H1 (cell line): ENCODE measurements around the gene NOTUM.

ENCODE experiments used
- ATF2 ChIP-seq: IDR thresholded peaks from 2 replicates; pipeline ENCODE4 v1.6.1; 2012; ENCODE audit warnings: low read length, inconsistent platforms
- CHD2 ChIP-seq: IDR thresholded peaks from 2 replicates; pipeline ENCODE4 v1.6.1; 2012; ENCODE audit warnings: low read length, improper control_type of control experiment
- CTCF ChIP-seq, 3 experiments: IDR thresholded peaks; 1 replicate in 2 of 3; 2 replicates in 1 of 3; pipeline versions ENCODE4 v1.5.1 to v1.6.1; 2011; ENCODE audit warnings: low read length in 3 of 3, mild to moderate bottlenecking in 3 of 3, inconsistent platforms in 2 of 3, low read depth in 1 of 3, moderate library complexity in 1 of 3; ENCODE audit not compliant: insufficient read depth in 1 of 3; ENCODE audit errors: control extremely low read depth in 1 of 3
- EZH2 ChIP-seq: fragments of 200-600 bp; sonication (generic); IDR thresholded peaks from 2 replicates; pipeline ENCODE4 v1.7.1; 2012; ENCODE audit warnings: low read depth, mild to moderate bottlenecking, moderate library complexity, low read length, inconsistent platforms; ENCODE audit not compliant: severe bottlenecking
- MAX ChIP-seq: IDR thresholded peaks from 2 replicates; pipeline ENCODE4 v1.6.1; 2012; ENCODE audit warnings: inconsistent platforms

GRCh38 chr17:81916234-81917001 lies 44.6 kb downstream of the NOTUM start:
- TF ChIP-seq CHD2 (no peak), EZH2 (no peak), CTCF (IDR thresholded peaks at IDR 0.05; ENCODE audit: control extremely low read depth in 1 of 3, insufficient read depth in 1 of 3, low read depth in 1 of 3, low read length in 3 of 3) (no peak), MAX (no peak), ATF2 (no peak)
